ENCODE results near the gene ZNF217.
"Not testable (repeated sequence)": the region's sequence is repeated elsewhere in the genome, so short reads cannot be mapped to it uniquely, and the experiment has no call there.

The ZNF217 gene

GRCh38 chr20:53522026-53522425 lies 71.6 kb downstream of the ZNF217 start:
- DNase-seq, result no peak
- no peaks in the 10 kb centered on the region for H3K4me1 ChIP-seq (ENCODE audit: control extremely low read depth in 1 of 4, control insufficient read depth in 4 of 4, insufficient read depth in 4 of 4, low read length in 3 of 4)
- H3K9me3 ChIP-seq (ENCODE audit: control extremely low read depth in 1 of 5, control insufficient read depth in 4 of 5, insufficient read depth in 2 of 5, low read depth in 1 of 5, low read length in 4 of 5), result no peaks in the 10 kb centered on the region
- no peaks in the 10 kb centered on the region for H3K36me3 ChIP-seq (ENCODE audit: control insufficient read depth in 4 of 4, insufficient read depth in 4 of 4, low read length in 3 of 4)
- H3K4me3 ChIP-seq (ENCODE audit: control insufficient read depth in 1 of 7, extremely low read depth in 1 of 7, insufficient read depth in 4 of 7, low read depth in 2 of 7, low read length in 6 of 7), result no peak overlapping the region
- POLR2A ChIA-PET, result no interaction called here
- no peaks in the 10 kb centered on the region for H3K27me3 ChIP-seq (replicated peaks in 2 of 5; ENCODE audit: control insufficient read depth in 4 of 5, insufficient read depth in 5 of 5, low read length in 4 of 5)
- 75% methylated on average over 2 of the region's 3 CpGs for WGBS (ENCODE audit: insufficient coverage)
- H3K27ac ChIP-seq (ENCODE audit: insufficient read depth in 1 of 2, low read depth in 1 of 2, low read length in 2 of 2, poor library complexity in 1 of 2, severe bottlenecking in 2 of 2), result no peak overlapping the region
- CTCF ChIA-PET, result no interaction called here

- POLR2A ChIA-PET; H3K36me3 ChIP-seq (ENCODE audit: control insufficient read depth in 4 of 4, insufficient read depth in 4 of 4, low read length in 3 of 4); CTCF ChIA-PET; H3K4me3 ChIP-seq (ENCODE audit: control insufficient read depth in 1 of 7, extremely low read depth in 1 of 7, insufficient read depth in 4 of 7, low read depth in 2 of 7, low read length in 6 of 7); H3K27me3 ChIP-seq (replicated peaks in 2 of 5; ENCODE audit: control insufficient read depth in 4 of 5, insufficient read depth in 5 of 5, low read length in 4 of 5); H3K27ac ChIP-seq (ENCODE audit: insufficient read depth in 1 of 2, low read depth in 1 of 2, low read length in 2 of 2, poor library complexity in 1 of 2, severe bottlenecking in 2 of 2); H3K4me1 ChIP-seq (ENCODE audit: control extremely low read depth in 1 of 4, control insufficient read depth in 4 of 4, insufficient read depth in 4 of 4, low read length in 3 of 4); H3K9me3 ChIP-seq (ENCODE audit: control extremely low read depth in 1 of 5, control insufficient read depth in 4 of 5, insufficient read depth in 2 of 5, low read depth in 1 of 5, low read length in 4 of 5); DNase-seq: not testable (repeated sequence)
- 100% methylated on average over 4 of the region's 5 CpGs for WGBS (ENCODE audit: insufficient coverage)
Observed at GRCh38 chr20:53521421-53521820, 72.2 kb downstream of the ZNF217 start.

DNA sequence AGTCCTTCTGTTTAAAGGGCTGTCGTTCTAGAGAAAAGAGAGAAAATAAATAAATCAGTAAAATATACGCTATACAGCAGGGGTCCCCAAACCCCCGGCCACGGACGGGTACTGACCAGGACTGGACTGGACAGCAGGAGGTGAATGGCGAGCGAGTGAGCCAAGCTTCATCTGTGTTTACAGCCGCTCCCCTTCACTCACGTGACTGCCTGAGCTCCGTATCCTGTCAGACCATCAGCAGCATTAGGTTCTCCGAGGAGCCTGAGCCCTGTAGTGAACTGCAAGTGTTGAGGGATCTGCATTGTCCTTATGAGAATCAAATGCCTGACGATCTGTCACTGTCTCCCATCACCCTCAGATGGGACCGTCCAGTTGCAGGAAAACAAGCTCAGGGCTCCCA lies 76.5 kb downstream of the ZNF217 start:
- CTCF ChIA-PET, result no interaction called here

More for the DNA sequence above, 76.5 kb downstream of the ZNF217 start:
- H3K27ac ChIP-seq (ENCODE audit: insufficient read depth in 1 of 2, low read depth in 1 of 2, low read length in 2 of 2, poor library complexity in 1 of 2, severe bottlenecking in 2 of 2), result no peak overlapping the region
- no peak for DNase-seq
- H3K9me3 ChIP-seq (ENCODE audit: control extremely low read depth in 1 of 5, control insufficient read depth in 4 of 5, insufficient read depth in 2 of 5, low read depth in 1 of 5, low read length in 4 of 5), result no peaks in the 10 kb centered on the region
- H3K36me3 ChIP-seq (ENCODE audit: control insufficient read depth in 4 of 4, insufficient read depth in 4 of 4, low read length in 3 of 4), result no peaks in the 10 kb centered on the region
- no peaks in the 10 kb centered on the region for H3K27me3 ChIP-seq (replicated peaks in 2 of 5; ENCODE audit: control insufficient read depth in 4 of 5, insufficient read depth in 5 of 5, low read length in 4 of 5)
- no peak overlapping the region for H3K4me3 ChIP-seq (ENCODE audit: control insufficient read depth in 1 of 7, extremely low read depth in 1 of 7, insufficient read depth in 4 of 7, low read depth in 2 of 7, low read length in 6 of 7)
- POLR2A ChIA-PET, result no interaction called here
- WGBS (ENCODE audit: insufficient coverage), result 96% methylated on average over 10 of the region's 13 CpGs
- no peaks in the 10 kb centered on the region for H3K4me1 ChIP-seq (ENCODE audit: control extremely low read depth in 1 of 4, control insufficient read depth in 4 of 4, insufficient read depth in 4 of 4, low read length in 3 of 4)
